K562 (cell line): ENCODE data around the gene WDR49. TPM values are rescaled to one million over a fixed set of nuclear protein-coding genes. Genes with fewer than 3 reads are reported as not detected.

Experiments used
- ASH1L ChIP-seq: fragments of 450-650 bp; IDR thresholded peaks from 2 replicates; pipeline ENCODE4 v1.6.1; 2018; ENCODE audit warnings: borderline replicate concordance, mild to moderate bottlenecking, low read depth; ENCODE audit not compliant: partially characterized antibody
- CBFA2T2 ChIP-seq: fragments of 450-650 bp; conservative IDR thresholded peaks from 2 replicates; pipeline ENCODE4 v1.6.1; 2017; ENCODE audit warnings: mild to moderate bottlenecking
- CBX5 ChIP-seq: IDR thresholded peaks from 2 replicates; pipeline ENCODE4 v1.6.1; 2014; ENCODE audit warnings: low read depth, borderline replicate concordance
- GATAD2A ChIP-seq: fragments of 450-650 bp; IDR thresholded peaks from 2 replicates; pipeline ENCODE4 v1.6.1; 2017
- HNRNPL ChIP-seq: fragments of 200-400 bp; formaldehyde crosslinking; IDR thresholded peaks from 2 replicates; pipeline ENCODE4 v1.6.1; 2017; ENCODE audit warnings: low read depth, mild to moderate bottlenecking, low read length
- L3MBTL2 ChIP-seq: fragments of 450-650 bp; IDR thresholded peaks from 2 replicates; pipeline ENCODE4 v1.6.1; 2016; ENCODE audit warnings: mild to moderate bottlenecking, moderate library complexity
- PCBP1 ChIP-seq: fragments of 200-400 bp; formaldehyde crosslinking; IDR thresholded peaks from 2 replicates; pipeline ENCODE4 v1.6.1; 2018; ENCODE audit warnings: mild to moderate bottlenecking, low read depth, low read length; ENCODE audit not compliant: poor library complexity, severe bottlenecking
- RBM25 ChIP-seq: fragments of 200-400 bp; formaldehyde crosslinking; IDR thresholded peaks from 2 replicates; pipeline ENCODE4 v1.6.1; 2018; ENCODE audit warnings: low read length, low read depth, moderate library complexity; ENCODE audit not compliant: severe bottlenecking
- ZNF3 ChIP-seq: fragments of 250-450 bp; sonication (Bioruptor Pico); IDR thresholded peaks from 2 replicates; pipeline ENCODE4 v1.5.0; 2021; ENCODE audit warnings: mild to moderate bottlenecking, moderate library complexity
- ZNF445 ChIP-seq: fragments of 250-450 bp; sonication (Bioruptor Pico); IDR thresholded peaks from 2 replicates; pipeline ENCODE4 v1.4.0; 2020; ENCODE audit warnings: low read depth, mild to moderate bottlenecking, moderate library complexity
- polyA plus RNA-seq, 8 experiments: library from polyadenylated mRNA; depleted of rRNA in 4 of 8; stranded (reverse) in 5 of 8; unstranded in 3 of 8; fragments of >200 nt; fragmentation: Nextera tagmentation in 2 of 8; fragmentation: Illumina TruSeq in 1 of 8; extraction: Ambion mirVana in 2 of 8; extraction: Trizol in 1 of 8; gene quantifications; 2 replicates each; pipeline versions ENCODE4 v1.2.1 to v1.2.3, GENCODE V29; 2011 to 2014; ENCODE audit warnings: inconsistent platforms in 1 of 8, missing spikeins in 1 of 8
- total RNA-seq, 7 experiments: library from RNA; depleted of rRNA in 6 of 7; stranded (reverse); fragments of >200 nt in 6 of 7; fragmentation: Illumina TruSeq in 2 of 7; extraction: Trizol in 2 of 7; gene quantifications; 2 replicates each; pipeline versions ENCODE4 v1.2.1 to v1.2.3, GENCODE V29; 2011 to 2021; ENCODE audit warnings: low replicate concordance in 1 of 7
- TF ChIP-seq, protein P1 (sequence below): fragments of 450-650 bp; IDR thresholded peaks from 2 replicates; pipeline ENCODE4 v1.6.1; 2017; ENCODE audit warnings: mild to moderate bottlenecking, moderate library complexity
- TF ChIP-seq, protein P2 (sequence below): sonication (generic); formaldehyde crosslinking; IDR thresholded peaks from 2 replicates; pipeline ENCODE4 v1.8.0; 2022; ENCODE audit warnings: mild to moderate bottlenecking, missing genetic modification reagents, borderline replicate concordance

The WDR49 gene
- total and polyA plus RNA-seq, 9 of the 15 experiments (the other 6 are each of a cell fraction or from before 2014, with no cell fraction given) = not detected

DNA sequence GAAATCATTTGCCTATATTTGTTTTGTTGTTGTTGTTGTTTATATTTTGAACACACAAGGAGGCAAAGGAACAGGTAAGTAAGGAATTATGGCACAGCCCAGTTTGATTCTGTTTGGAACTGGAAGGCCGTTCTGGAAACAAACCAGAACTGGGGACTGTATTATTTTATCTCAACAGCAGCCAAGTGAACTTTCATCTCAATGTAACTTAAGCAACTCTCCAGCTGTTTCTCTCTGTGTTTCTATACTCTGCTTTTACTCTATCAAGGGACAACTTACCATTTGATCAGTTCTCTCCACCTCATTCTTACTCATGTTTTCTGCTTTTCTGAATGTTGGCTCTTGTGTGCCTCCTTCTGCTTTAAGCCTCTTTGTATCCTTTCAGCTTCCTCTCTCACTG is 16.0 kb upstream of the WDR49 start (continued):
- TF ChIP-seq, protein P1, sequence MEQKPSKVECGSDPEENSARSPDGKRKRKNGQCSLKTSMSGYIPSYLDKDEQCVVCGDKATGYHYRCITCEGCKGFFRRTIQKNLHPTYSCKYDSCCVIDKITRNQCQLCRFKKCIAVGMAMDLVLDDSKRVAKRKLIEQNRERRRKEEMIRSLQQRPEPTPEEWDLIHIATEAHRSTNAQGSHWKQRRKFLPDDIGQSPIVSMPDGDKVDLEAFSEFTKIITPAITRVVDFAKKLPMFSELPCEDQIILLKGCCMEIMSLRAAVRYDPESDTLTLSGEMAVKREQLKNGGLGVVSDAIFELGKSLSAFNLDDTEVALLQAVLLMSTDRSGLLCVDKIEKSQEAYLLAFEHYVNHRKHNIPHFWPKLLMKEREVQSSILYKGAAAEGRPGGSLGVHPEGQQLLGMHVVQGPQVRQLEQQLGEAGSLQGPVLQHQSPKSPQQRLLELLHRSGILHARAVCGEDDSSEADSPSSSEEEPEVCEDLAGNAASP = no peak
- no peak for TF ChIP-seq HNRNPL
- no peak for TF ChIP-seq RBM25
- TF ChIP-seq, protein P2, sequence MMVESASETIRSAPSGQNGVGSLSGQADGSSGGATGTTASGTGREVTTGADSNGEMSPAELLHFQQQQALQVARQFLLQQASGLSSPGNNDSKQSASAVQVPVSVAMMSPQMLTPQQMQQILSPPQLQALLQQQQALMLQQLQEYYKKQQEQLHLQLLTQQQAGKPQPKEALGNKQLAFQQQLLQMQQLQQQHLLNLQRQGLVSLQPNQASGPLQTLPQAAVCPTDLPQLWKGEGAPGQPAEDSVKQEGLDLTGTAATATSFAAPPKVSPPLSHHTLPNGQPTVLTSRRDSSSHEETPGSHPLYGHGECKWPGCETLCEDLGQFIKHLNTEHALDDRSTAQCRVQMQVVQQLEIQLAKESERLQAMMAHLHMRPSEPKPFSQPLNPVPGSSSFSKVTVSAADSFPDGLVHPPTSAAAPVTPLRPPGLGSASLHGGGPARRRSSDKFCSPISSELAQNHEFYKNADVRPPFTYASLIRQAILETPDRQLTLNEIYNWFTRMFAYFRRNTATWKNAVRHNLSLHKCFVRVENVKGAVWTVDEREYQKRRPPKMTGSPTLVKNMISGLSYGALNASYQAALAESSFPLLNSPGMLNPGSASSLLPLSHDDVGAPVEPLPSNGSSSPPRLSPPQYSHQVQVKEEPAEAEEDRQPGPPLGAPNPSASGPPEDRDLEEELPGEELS (CRISPR knock-in tag) = no peak
- no peak for TF ChIP-seq ZNF3 (CRISPR knock-in tag)
- TF ChIP-seq CBX5 = no peak
- no peak for TF ChIP-seq PCBP1
- TF ChIP-seq GATAD2A = no peak
- TF ChIP-seq CBFA2T2 = no peak
- TF ChIP-seq ASH1L = no peak
- no peak for TF ChIP-seq L3MBTL2
- TF ChIP-seq ZNF445 (CRISPR knock-in tag) = no peak
